ENCODE data around the gene GALK2. TPM values are rescaled to one million over a fixed set of nuclear protein-coding genes. Genes with fewer than 3 reads are reported as not detected.
"Not testable (repeated sequence)": the region's sequence is repeated elsewhere in the genome, so short reads cannot be mapped to it uniquely, and the experiment has no call there.

Gene GALK2
- total RNA-seq, 6 experiments from 2014 or later = 22.5 to 35.4 (median 29.4) TPM

DNA sequence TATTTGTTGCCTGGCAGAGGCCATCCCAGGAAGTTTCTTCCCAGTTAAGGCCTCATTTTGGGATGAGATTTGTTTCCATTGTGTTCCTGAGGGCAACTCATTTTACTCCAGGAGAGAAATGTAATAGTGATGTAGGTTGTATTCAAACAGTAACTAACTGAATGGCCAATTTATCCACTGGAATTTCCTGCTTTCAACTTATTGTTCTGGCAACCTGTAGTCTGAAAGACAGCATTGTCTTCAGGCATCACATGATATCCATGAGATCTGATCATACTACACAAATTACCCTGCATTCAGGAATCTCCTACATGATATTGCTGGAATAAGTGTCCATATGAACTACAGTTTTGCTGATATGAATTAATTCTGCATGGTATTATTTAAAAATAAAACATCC lies 173.5 kb downstream of the GALK2 start:
- DNase-seq (no peak), ATAC-seq (no peak)
- Histone ChIP-seq H3K27ac (no peak overlapping the region), H3K4me3 (no peak overlapping the region), H3K9me3 (no peaks in the 10 kb centered on the region), H3K4me1 (no peaks in the 10 kb centered on the region), H3K27me3 (no peaks in the 10 kb centered on the region), H3K36me3 (no peaks in the 10 kb centered on the region)
- TF ChIP-seq, protein P1, sequence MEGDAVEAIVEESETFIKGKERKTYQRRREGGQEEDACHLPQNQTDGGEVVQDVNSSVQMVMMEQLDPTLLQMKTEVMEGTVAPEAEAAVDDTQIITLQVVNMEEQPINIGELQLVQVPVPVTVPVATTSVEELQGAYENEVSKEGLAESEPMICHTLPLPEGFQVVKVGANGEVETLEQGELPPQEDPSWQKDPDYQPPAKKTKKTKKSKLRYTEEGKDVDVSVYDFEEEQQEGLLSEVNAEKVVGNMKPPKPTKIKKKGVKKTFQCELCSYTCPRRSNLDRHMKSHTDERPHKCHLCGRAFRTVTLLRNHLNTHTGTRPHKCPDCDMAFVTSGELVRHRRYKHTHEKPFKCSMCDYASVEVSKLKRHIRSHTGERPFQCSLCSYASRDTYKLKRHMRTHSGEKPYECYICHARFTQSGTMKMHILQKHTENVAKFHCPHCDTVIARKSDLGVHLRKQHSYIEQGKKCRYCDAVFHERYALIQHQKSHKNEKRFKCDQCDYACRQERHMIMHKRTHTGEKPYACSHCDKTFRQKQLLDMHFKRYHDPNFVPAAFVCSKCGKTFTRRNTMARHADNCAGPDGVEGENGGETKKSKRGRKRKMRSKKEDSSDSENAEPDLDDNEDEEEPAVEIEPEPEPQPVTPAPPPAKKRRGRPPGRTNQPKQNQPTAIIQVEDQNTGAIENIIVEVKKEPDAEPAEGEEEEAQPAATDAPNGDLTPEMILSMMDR (IDR thresholded peaks at IDR 0.05) = no peak
- TF ChIP-seq POLR2A (IDR thresholded peaks at IDR 0.05) = no peak
- intact Hi-C loops (cut with DNase I) = no loop called here

DNA sequence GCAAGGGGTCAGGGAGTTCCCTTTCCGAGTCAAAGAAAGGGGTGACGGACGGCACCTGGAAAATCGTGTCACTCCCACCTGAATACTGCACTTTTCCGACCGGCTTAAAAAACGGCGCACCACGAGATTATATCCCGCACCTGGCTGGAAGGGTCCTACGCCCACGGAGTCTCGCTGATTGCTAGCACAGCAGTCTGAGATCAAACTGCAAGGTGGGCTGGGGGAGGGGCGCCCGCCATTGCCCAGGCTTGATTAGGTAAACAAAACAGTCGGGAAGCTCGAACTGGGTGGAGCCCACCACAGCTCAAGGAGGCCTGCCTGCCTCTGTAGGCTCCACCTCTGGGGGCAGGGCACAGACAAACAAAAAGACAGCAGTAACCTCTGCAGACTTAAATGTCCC lies 184.4 kb downstream of the GALK2 start:
- H3K4me1 ChIP-seq; H3K27me3 ChIP-seq; DNase-seq; H3K4me3 ChIP-seq; H3K36me3 ChIP-seq; ATAC-seq; intact Hi-C loops (cut with DNase I); H3K27ac ChIP-seq; H3K9me3 ChIP-seq: not testable (repeated sequence)
- 72% methylated on average over 4 of the region's 17 CpGs for WGBS (ENCODE audit: insufficient coverage, low coverage, low lambda C conversion rate, missing lambda C conversion rate)

- Histone ChIP-seq H3K4me1 (no peaks in the 10 kb centered on the region), H3K36me3 (no peaks in the 10 kb centered on the region), H3K4me3 (no peak overlapping the region), H3K9me3 (peaks cover 0 to 6% (median 0%) of the 10 kb centered on the region in 4 donors), H3K27me3 (no peaks in the 10 kb centered on the region), H3K27ac (no peak overlapping the region)
- TF ChIP-seq, protein P1 (IDR thresholded peaks at IDR 0.05) = no peak
- TF ChIP-seq POLR2A (IDR thresholded peaks at IDR 0.05) = no peak
- no peak for DNase-seq
- WGBS (ENCODE audit: insufficient coverage, low coverage, low lambda C conversion rate, missing lambda C conversion rate) = 68% methylated on average over 3 of the region's 3 CpGs
- intact Hi-C loops (cut with DNase I) = no loop called here
- no peak for ATAC-seq
Measured at GRCh38 chr15:49361370-49361769, 191.3 kb downstream of the GALK2 start.

DNA sequence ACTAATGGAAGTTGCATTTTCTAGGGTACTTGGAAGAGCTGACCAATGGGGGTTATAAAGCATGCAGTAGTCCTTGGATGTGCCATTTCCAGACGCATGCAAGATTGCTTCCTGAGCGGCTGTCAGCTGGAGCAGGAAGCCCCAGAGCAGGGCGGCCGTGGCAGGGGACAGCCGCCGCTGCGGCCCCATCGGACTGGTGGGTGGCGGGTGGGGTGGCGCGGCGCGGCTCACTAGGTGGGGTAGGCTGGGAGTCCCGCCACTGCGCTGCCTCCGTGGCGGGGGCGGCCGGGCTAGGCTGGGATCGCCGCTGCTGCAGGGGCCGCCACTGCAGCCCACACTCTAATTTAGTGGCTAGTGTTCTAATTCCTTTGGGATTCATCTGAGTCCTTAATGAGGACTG lies 196.4 kb downstream of the GALK2 start:
- no peaks in the 10 kb centered on the region for H3K27me3 ChIP-seq

DNA sequence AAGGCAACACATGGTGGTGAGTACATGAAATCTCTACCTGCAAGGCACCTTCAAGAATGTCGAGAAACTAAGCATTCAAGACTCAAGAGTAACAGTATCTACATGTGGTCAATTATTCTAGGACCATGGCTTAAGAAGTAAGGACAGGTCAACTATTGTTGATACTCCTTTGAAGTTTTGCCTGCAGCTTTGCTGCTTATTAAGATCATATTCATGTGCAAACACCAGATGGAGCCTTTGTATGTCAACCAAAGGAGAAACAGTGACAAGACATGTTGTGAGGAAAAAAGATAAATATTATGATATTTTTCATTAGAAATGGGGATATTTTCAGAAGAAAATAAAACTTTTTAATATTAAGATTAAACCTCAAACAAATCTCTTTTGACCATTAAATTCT lies 200.7 kb downstream of the GALK2 start:
- H3K9me3 ChIP-seq = no peaks in the 10 kb centered on the region
- no peak for TF ChIP-seq POLR2A (IDR thresholded peaks at IDR 0.05)
- TF ChIP-seq, protein P1 (IDR thresholded peaks at IDR 0.05) = peak in 1 of 4 donors; percentile 24
- no peak overlapping the region for H3K27ac ChIP-seq
- 92% methylated on average over 1 of the region's 1 CpG for WGBS (ENCODE audit: insufficient coverage, low coverage, low lambda C conversion rate, missing lambda C conversion rate)
- intact Hi-C loops (cut with DNase I) = no loop called here
- no peaks in the 10 kb centered on the region for H3K4me1 ChIP-seq
- ATAC-seq (no peak), DNase-seq (no peak)
- H3K27me3 ChIP-seq = no peaks in the 10 kb centered on the region
- no peaks in the 10 kb centered on the region for H3K36me3 ChIP-seq
- H3K4me3 ChIP-seq = no peak overlapping the region

More for the DNA sequence above, 196.4 kb downstream of the GALK2 start:
- peaks cover 0 to 6% (median 0%) of the 10 kb centered on the region in 4 donors for H3K9me3 ChIP-seq
- H3K27ac ChIP-seq = no peak overlapping the region
- no peaks in the 10 kb centered on the region for H3K36me3 ChIP-seq
- no peak for TF ChIP-seq POLR2A (IDR thresholded peaks at IDR 0.05)
- TF ChIP-seq, protein P1 (IDR thresholded peaks at IDR 0.05) = no peak
- no peaks in the 10 kb centered on the region for H3K4me1 ChIP-seq
- H3K4me3 ChIP-seq = no peak overlapping the region
- DNase-seq (no peak), ATAC-seq (no peak)
- intact Hi-C loops (cut with DNase I) = no loop called here
- no CpG with 5 or more reads among the region's 22 CpGs for WGBS (ENCODE audit: insufficient coverage, low coverage, low lambda C conversion rate, missing lambda C conversion rate)

All from right lobe of liver (tissue), 6 donors.